GM12878 (cell line): ENCODE data around the gene NAP1L5.

Experiments
- CTCF ChIP-seq, 3 experiments: IDR thresholded peaks in 2 of 3; conservative IDR thresholded peaks in 1 of 3; 2 replicates each; pipeline ENCODE4 v1.5.1; 2011; ENCODE audit warnings: low read depth in 3 of 3, low read length in 3 of 3, mild to moderate bottlenecking in 3 of 3, control low read depth in 2 of 3, moderate library complexity in 2 of 3, inconsistent platforms in 1 of 3, mixed read lengths in 1 of 3; ENCODE audit not compliant: control insufficient read depth in 2 of 3, insufficient read depth in 1 of 3; ENCODE audit errors: extremely low read depth in 1 of 3
- ZNF592 ChIP-seq: fragments of 450-650 bp; IDR thresholded peaks from 2 replicates; pipeline ENCODE4 v1.6.1; 2017; ENCODE audit warnings: mild to moderate bottlenecking, moderate library complexity

DNA sequence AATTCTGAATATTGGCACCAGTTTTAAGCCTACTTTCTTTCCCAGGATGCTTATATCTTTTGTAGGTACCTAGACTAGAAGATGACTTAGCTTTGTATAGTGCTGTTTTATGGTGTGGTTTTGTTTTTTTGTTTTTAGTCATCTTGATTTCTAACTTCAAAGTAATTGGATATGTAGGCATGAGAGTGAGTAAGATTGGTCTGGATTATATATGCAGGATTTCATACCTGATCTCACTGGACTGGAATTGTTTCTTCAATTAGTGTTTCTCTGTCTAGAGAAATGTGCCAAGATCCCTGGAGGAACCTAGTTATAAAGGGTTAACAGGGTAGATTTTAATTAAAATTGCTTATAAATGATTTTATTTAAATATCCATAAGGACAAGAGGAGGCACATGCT lies 23.1 kb downstream of the NAP1L5 start:
- TF ChIP-seq CTCF (IDR thresholded peaks at IDR 0.05 in 2 of 3, conservative IDR thresholded peaks at IDR 0.05 in 1 of 3; ENCODE audit: control insufficient read depth in 2 of 3, extremely low read depth in 1 of 3, insufficient read depth in 1 of 3, low read depth in 3 of 3, low read length in 3 of 3) (no peak), ZNF592 (no peak)
